ENCODE measurements around the gene MLST8. TPM values are rescaled to one million over a fixed set of nuclear protein-coding genes. Genes with fewer than 3 reads are reported as not detected.

Gene MLST8
- total RNA-seq, 2 experiments from 2014 or later: 22.9 to 26.4 TPM

GRCh38 chr16:2173366-2173765 lies 31.9 kb upstream of the MLST8 start:
- Mint-ChIP-seq H3K4me3 (no peak overlapping the region), H3K27me3 (no peaks in the 10 kb centered on the region), H3K36me3 (ENCODE audit: low read depth) (peaks cover 9% of the 10 kb centered on the region), H3K9me3 (no peaks in the 10 kb centered on the region), H3K4me1 (ENCODE audit: low read depth) (no peaks in the 10 kb centered on the region), H3K27ac (no peak overlapping the region)
- ChIA-PET POLR2A (interaction anchor here (1.4 kb wide), 1 partner anchor 18 kb away, joined by 6 read pairs; the partner anchor contains the start of gene TRAF7), CTCF (no interaction called here)
- TF ChIP-seq CTCF (IDR thresholded peaks at IDR 0.05): no peak
- peaks cover 51% of the 10 kb centered on the region for H3K36me3 ChIP-seq (ENCODE audit: insufficient read depth, low read length)
- no peak for DNase-seq
- H3K4me1 ChIP-seq (ENCODE audit: insufficient read depth, low read length): no peaks in the 10 kb centered on the region
- no peak for ATAC-seq (ENCODE audit: poor library complexity)
- no peaks in the 10 kb centered on the region for H3K27me3 ChIP-seq (ENCODE audit: control insufficient read depth in 1 of 2, insufficient read depth in 2 of 2, low read length in 2 of 2)
- no peak overlapping the region for H3K4me3 ChIP-seq (ENCODE audit: low read length)
- no peaks in the 10 kb centered on the region for H3K9me3 ChIP-seq (ENCODE audit: control insufficient read depth in 1 of 2, insufficient read depth in 1 of 2, low read length in 2 of 2)
- intact Hi-C loops (cut with DNase I, micrococcal nuclease): no loop called here
- no peak overlapping the region for H3K27ac ChIP-seq (ENCODE audit: low read depth in 1 of 2, low read length in 2 of 2)

DNA sequence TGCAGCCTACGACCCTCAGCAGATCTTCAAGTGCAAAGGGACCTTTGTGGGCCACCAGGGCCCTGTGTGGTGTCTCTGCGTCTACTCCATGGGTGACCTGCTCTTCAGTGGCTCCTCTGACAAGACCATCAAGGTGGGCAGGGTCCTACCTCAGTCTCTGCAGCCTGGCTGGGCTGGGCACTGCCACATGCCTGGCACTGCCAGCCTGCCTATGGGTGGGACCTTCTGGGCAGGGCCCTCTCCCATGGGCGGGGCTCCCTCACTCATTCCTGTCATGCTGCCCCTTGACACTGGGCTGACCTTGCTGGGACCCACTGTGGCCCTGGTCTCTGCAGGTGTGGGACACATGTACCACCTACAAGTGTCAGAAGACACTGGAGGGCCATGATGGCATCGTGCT lies 31.3 kb upstream of the MLST8 start:
- Histone ChIP-seq H3K27ac (ENCODE audit: low read depth in 1 of 2, low read length in 2 of 2) (no peak overlapping the region), H3K9me3 (ENCODE audit: control insufficient read depth in 1 of 2, insufficient read depth in 1 of 2, low read length in 2 of 2) (no peaks in the 10 kb centered on the region), H3K4me3 (ENCODE audit: low read length) (no peak overlapping the region), H3K4me1 (ENCODE audit: insufficient read depth, low read length) (no peaks in the 10 kb centered on the region), H3K27me3 (ENCODE audit: control insufficient read depth in 1 of 2, insufficient read depth in 2 of 2, low read length in 2 of 2) (no peaks in the 10 kb centered on the region), H3K36me3 (ENCODE audit: insufficient read depth, low read length) (peaks cover 47% of the 10 kb centered on the region)
- POLR2A ChIA-PET: no interaction called here
- Mint-ChIP-seq H3K9me3 (no peaks in the 10 kb centered on the region), H3K27me3 (no peaks in the 10 kb centered on the region), H3K4me1 (ENCODE audit: low read depth) (no peaks in the 10 kb centered on the region), H3K36me3 (ENCODE audit: low read depth) (peaks cover 9% of the 10 kb centered on the region), H3K27ac (no peak overlapping the region), H3K4me3 (no peak overlapping the region)
- TF ChIP-seq CTCF (IDR thresholded peaks at IDR 0.05): no peak
- intact Hi-C loops (cut with DNase I, micrococcal nuclease): no loop called here
- DNase-seq: no peak
- CTCF ChIA-PET: no interaction called here
- ATAC-seq (ENCODE audit: poor library complexity): no peak

- CTCF ChIA-PET: no interaction called here
- peaks cover 9% of the 10 kb centered on the region for H3K36me3 Mint-ChIP-seq (ENCODE audit: low read depth)
- POLR2A ChIA-PET: no interaction called here
Measured at GRCh38 chr16:2174396-2175131, 30.7 kb upstream of the MLST8 start.

More at GRCh38 chr16:2174396-2175131, 30.7 kb upstream of the MLST8 start:
- Mint-ChIP-seq H3K9me3 (no peaks in the 10 kb centered on the region), H3K4me1 (ENCODE audit: low read depth) (no peaks in the 10 kb centered on the region), H3K27me3 (no peaks in the 10 kb centered on the region), H3K4me3 (no peak overlapping the region), H3K27ac (no peak overlapping the region)
- no peak overlapping the region for H3K27ac ChIP-seq (ENCODE audit: low read depth in 1 of 2, low read length in 2 of 2)
- no peaks in the 10 kb centered on the region for H3K4me1 ChIP-seq (ENCODE audit: insufficient read depth, low read length)
- H3K36me3 ChIP-seq (ENCODE audit: insufficient read depth, low read length): peaks cover 46% of the 10 kb centered on the region
- intact Hi-C loops (cut with DNase I, micrococcal nuclease): no loop called here
- TF ChIP-seq CTCF (IDR thresholded peaks at IDR 0.05): no peak
- no peak for ATAC-seq (ENCODE audit: poor library complexity)
- no peak for DNase-seq
- H3K9me3 ChIP-seq (ENCODE audit: control insufficient read depth in 1 of 2, insufficient read depth in 1 of 2, low read length in 2 of 2): no peaks in the 10 kb centered on the region
- H3K4me3 ChIP-seq (ENCODE audit: low read length): no peak overlapping the region
- H3K27me3 ChIP-seq (ENCODE audit: control insufficient read depth in 1 of 2, insufficient read depth in 2 of 2, low read length in 2 of 2): no peaks in the 10 kb centered on the region
